Hematopoietic multipotent progenitor cell treated with erythropoietin and hydrocortisone succinate and interleukin-3 and kit ligand, for 17 days (in vitro differentiated cells): ENCODE measurements around the gene USP25.

Experiments used
- DNase-seq: peaks from one replicate; pipeline ENCODE4 v3.0.0-alpha.2; 2015; ENCODE audit warnings: low spot score

Gene USP25

GRCh38 chr21:15763359-15763758, 33.6 kb downstream of the USP25 start:
- DNase-seq, result no peak

GRCh38 chr21:15764878-15765277, 35.1 kb downstream of the USP25 start:
- DNase-seq, result no peak

GRCh38 chr21:15766952-15767603, 37.3 kb downstream of the USP25 start:
- DNase-seq, result no peak

GRCh38 chr21:15768045-15768601, 38.3 kb downstream of the USP25 start:
- no peak for DNase-seq

GRCh38 chr21:15768853-15769252, 39.1 kb downstream of the USP25 start:
- DNase-seq, result no peak

GRCh38 chr21:15771311-15771710, 41.5 kb downstream of the USP25 start:
- DNase-seq, result no peak

GRCh38 chr21:15772654-15773053, 42.9 kb downstream of the USP25 start:
- no peak for DNase-seq

GRCh38 chr21:15774590-15774989, 44.8 kb downstream of the USP25 start:
- DNase-seq, result no peak

GRCh38 chr21:15775291-15775690, 45.5 kb downstream of the USP25 start:
- no peak for DNase-seq

- no peak for DNase-seq
Observed at GRCh38 chr21:15775981-15776380, 46.2 kb downstream of the USP25 start.

- no peak for DNase-seq
Observed at GRCh38 chr21:15776818-15777217, 47.0 kb downstream of the USP25 start.

GRCh38 chr21:15781986-15782385, 52.2 kb downstream of the USP25 start:
- DNase-seq, result no peak

GRCh38 chr21:15788847-15789523, 59.2 kb downstream of the USP25 start:
- no peak for DNase-seq

- DNase-seq, result no peak
Observed at GRCh38 chr21:15793109-15793508, 63.3 kb downstream of the USP25 start.

- DNase-seq, result no peak
Observed at GRCh38 chr21:15793550-15794235, 63.9 kb downstream of the USP25 start.

GRCh38 chr21:15794277-15794912, 64.6 kb downstream of the USP25 start:
- no peak for DNase-seq

- no peak for DNase-seq
Observed at GRCh38 chr21:15795533-15795932, 65.8 kb downstream of the USP25 start.

- no peak for DNase-seq
Observed at GRCh38 chr21:15797577-15798363, 68.0 kb downstream of the USP25 start.

- no peak for DNase-seq
Observed at GRCh38 chr21:15801352-15801863, 71.6 kb downstream of the USP25 start.

- no peak for DNase-seq
Observed at GRCh38 chr21:15804247-15805005, 74.6 kb downstream of the USP25 start.

GRCh38 chr21:15809065-15809464, 79.3 kb downstream of the USP25 start:
- DNase-seq, result no peak
